ENCODE results near the gene IL22RA2. TPM values are rescaled to one million over a fixed set of nuclear protein-coding genes. Genes with fewer than 3 reads are reported as not detected.

Gene IL22RA2
- total RNA-seq, 1 experiment from 2014 or later: not detected

GRCh38 chr6:137213813-137214212 is 40.4 kb upstream of the IL22RA2 start:
- no peak for DNase-seq (ENCODE audit: low spot score)
- Histone ChIP-seq H3K9me3 (ENCODE audit: low read depth, low read length, poor library complexity, severe bottlenecking) (no peaks in the 10 kb centered on the region), H3K4me3 (ENCODE audit: low read depth, low read length, poor library complexity, severe bottlenecking) (no peak overlapping the region), H3K36me3 (ENCODE audit: insufficient read depth, low read length, poor library complexity, severe bottlenecking) (no peaks in the 10 kb centered on the region), H3K4me1 (ENCODE audit: insufficient read depth, low read length, poor library complexity, severe bottlenecking) (peaks cover 4% of the 10 kb centered on the region), H3K27me3 (replicated peaks; ENCODE audit: insufficient read depth, low read depth, low read length, poor library complexity) (no peaks in the 10 kb centered on the region), H3K27ac (ENCODE audit: low read depth, low read length, poor library complexity, severe bottlenecking) (no peak overlapping the region)
- ChIA-PET POLR2A (ENCODE audit: low non-redundant PET) (no interaction called here), CTCF (no interaction called here)
- TF ChIP-seq EZH2 (IDR thresholded peaks at IDR 0.05; ENCODE audit: borderline replicate concordance, low read depth, low read length, poor library complexity, severe bottlenecking) (no peak), CTCF (conservative IDR thresholded peaks at IDR 0.05; ENCODE audit: low read depth, low read length) (no peak)
- intact Hi-C loops (cut with micrococcal nuclease; ENCODE audit: unreplicated experiment): no loop called here
- BruUV-seq (replicated peaks): no TSS peak

GRCh38 chr6:137213331-137213740 is 39.9 kb upstream of the IL22RA2 start:
- ChIA-PET CTCF (no interaction called here), POLR2A (ENCODE audit: low non-redundant PET) (no interaction called here)
- Histone ChIP-seq H3K27me3 (replicated peaks; ENCODE audit: insufficient read depth, low read depth, low read length, poor library complexity) (no peaks in the 10 kb centered on the region), H3K4me1 (ENCODE audit: insufficient read depth, low read length, poor library complexity, severe bottlenecking) (peaks cover 4% of the 10 kb centered on the region), H3K9me3 (ENCODE audit: low read depth, low read length, poor library complexity, severe bottlenecking) (no peaks in the 10 kb centered on the region), H3K36me3 (ENCODE audit: insufficient read depth, low read length, poor library complexity, severe bottlenecking) (no peaks in the 10 kb centered on the region), H3K4me3 (ENCODE audit: low read depth, low read length, poor library complexity, severe bottlenecking) (no peak overlapping the region), H3K27ac (ENCODE audit: low read depth, low read length, poor library complexity, severe bottlenecking) (no peak overlapping the region)
- no TSS peak for BruUV-seq (replicated peaks)
- intact Hi-C loops (cut with micrococcal nuclease; ENCODE audit: unreplicated experiment): no loop called here
- no peak for TF ChIP-seq EZH2 (IDR thresholded peaks at IDR 0.05; ENCODE audit: borderline replicate concordance, low read depth, low read length, poor library complexity, severe bottlenecking)
- no peak for TF ChIP-seq CTCF (conservative IDR thresholded peaks at IDR 0.05; ENCODE audit: low read depth, low read length)
- no peak for DNase-seq (ENCODE audit: low spot score)

- intact Hi-C loops (cut with micrococcal nuclease; ENCODE audit: unreplicated experiment): no loop called here
- TF ChIP-seq CTCF (conservative IDR thresholded peaks at IDR 0.05; ENCODE audit: low read depth, low read length) (no peak), EZH2 (IDR thresholded peaks at IDR 0.05; ENCODE audit: borderline replicate concordance, low read depth, low read length, poor library complexity, severe bottlenecking) (no peak)
- Histone ChIP-seq H3K4me3 (ENCODE audit: low read depth, low read length, poor library complexity, severe bottlenecking) (no peak overlapping the region), H3K4me1 (ENCODE audit: insufficient read depth, low read length, poor library complexity, severe bottlenecking) (no peaks in the 10 kb centered on the region), H3K36me3 (ENCODE audit: insufficient read depth, low read length, poor library complexity, severe bottlenecking) (no peaks in the 10 kb centered on the region), H3K27ac (ENCODE audit: low read depth, low read length, poor library complexity, severe bottlenecking) (no peak overlapping the region), H3K27me3 (replicated peaks; ENCODE audit: insufficient read depth, low read depth, low read length, poor library complexity) (no peaks in the 10 kb centered on the region), H3K9me3 (ENCODE audit: low read depth, low read length, poor library complexity, severe bottlenecking) (no peaks in the 10 kb centered on the region)
- CTCF ChIA-PET: no interaction called here
- POLR2A ChIA-PET (ENCODE audit: low non-redundant PET): no interaction called here
- BruUV-seq (replicated peaks): no TSS peak
- DNase-seq (ENCODE audit: low spot score): no peak
Measured at GRCh38 chr6:137211910-137212309, 38.5 kb upstream of the IL22RA2 start.
